ENCODE measurements around the gene MPND.

Gene MPND

DNA sequence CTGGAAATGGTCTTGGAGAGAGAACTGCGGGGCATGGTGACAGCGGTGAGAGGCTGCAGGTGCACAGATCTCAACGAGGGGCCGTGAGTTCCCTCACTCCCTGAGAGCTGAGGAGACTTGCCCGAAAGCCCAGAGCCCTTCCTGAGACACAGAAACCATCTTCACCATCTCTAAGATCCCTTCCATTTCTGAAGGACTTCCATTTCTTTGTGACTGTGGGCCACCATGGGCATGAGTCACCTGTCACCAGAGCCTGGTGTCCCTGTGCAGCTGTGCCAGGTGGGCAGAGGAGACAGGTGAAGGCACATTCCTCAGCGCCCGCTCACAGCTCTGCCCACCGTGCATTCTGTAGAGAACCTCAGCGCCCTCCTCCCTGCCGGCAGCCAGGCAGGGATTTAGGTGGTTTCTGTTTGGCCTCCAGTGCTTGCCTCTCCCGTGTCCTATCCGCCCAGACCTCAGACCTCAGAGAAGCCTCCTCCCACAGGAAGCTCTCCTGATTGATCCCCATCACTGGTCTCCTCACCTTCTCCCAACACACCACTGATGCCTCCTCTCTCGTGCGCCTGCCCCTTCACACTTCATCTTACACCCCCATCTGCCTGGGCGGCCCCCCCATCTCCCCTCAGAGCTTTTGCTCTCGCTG lies 32.8 kb downstream of the MPND start:
- Histone ChIP-seq H3K27ac (no peak overlapping the region), H3K36me3 (ENCODE audit: insufficient read depth) (no peaks in the 10 kb centered on the region), H3K4me2 (no peak overlapping the region), H3K4me3 (IDR thresholded peaks at IDR 0.05; ENCODE audit: insufficient read depth, low read depth, low read length) (no peak overlapping the region), H3K4me1 (ENCODE audit: low read depth, poor library complexity, severe bottlenecking) (peaks cover 12% of the 10 kb centered on the region), H4K20me1 (ENCODE audit: insufficient read depth) (no peaks in the 10 kb centered on the region), H3K79me2 (ENCODE audit: insufficient read depth, low read depth) (no peaks in the 10 kb centered on the region; the same call in 1 of the 2 replicates), H3K27me3 (ENCODE audit: insufficient read depth, low read depth) (no peaks in the 10 kb centered on the region), H2AFZ (ENCODE audit: low read depth) (no peak overlapping the region), H3K9ac (no peak overlapping the region)
- no peak for TF ChIP-seq CTCF (conservative IDR thresholded peaks at IDR 0.05; ENCODE audit: low read depth, low read length)

- no peaks in the 10 kb centered on the region; the same call in 1 of the 2 replicates for H3K79me2 ChIP-seq (ENCODE audit: insufficient read depth, low read depth)
- no peak overlapping the region for H3K4me2 ChIP-seq
- H3K4me3 ChIP-seq (IDR thresholded peaks at IDR 0.05; ENCODE audit: insufficient read depth, low read depth, low read length): no peak overlapping the region
- no peaks in the 10 kb centered on the region for H3K36me3 ChIP-seq (ENCODE audit: insufficient read depth)
- H3K4me1 ChIP-seq (ENCODE audit: low read depth, poor library complexity, severe bottlenecking): peaks cover 7% of the 10 kb centered on the region
- no peak overlapping the region for H3K9ac ChIP-seq
- H4K20me1 ChIP-seq (ENCODE audit: insufficient read depth): no peaks in the 10 kb centered on the region
- no peak overlapping the region for H3K27ac ChIP-seq
- H3K27me3 ChIP-seq (ENCODE audit: insufficient read depth, low read depth): no peaks in the 10 kb centered on the region
- H2AFZ ChIP-seq (ENCODE audit: low read depth): no peak overlapping the region
- no peak for TF ChIP-seq CTCF (conservative IDR thresholded peaks at IDR 0.05; ENCODE audit: low read depth, low read length)
Observed at GRCh38 chr19:4376671-4376990, 33.3 kb downstream of the MPND start.

GRCh38 chr19:4376991-4377781 lies 33.8 kb downstream of the MPND start:
- Histone ChIP-seq H3K27ac (no peak overlapping the region), H3K27me3 (ENCODE audit: insufficient read depth, low read depth) (no peaks in the 10 kb centered on the region), H2AFZ (ENCODE audit: low read depth) (no peak overlapping the region), H3K4me2 (no peak overlapping the region), H3K4me1 (ENCODE audit: low read depth, poor library complexity, severe bottlenecking) (peaks cover 2% of the 10 kb centered on the region), H3K79me2 (ENCODE audit: insufficient read depth, low read depth) (no peaks in the 10 kb centered on the region; the same call in 1 of the 2 replicates), H4K20me1 (ENCODE audit: insufficient read depth) (no peaks in the 10 kb centered on the region), H3K4me3 (IDR thresholded peaks at IDR 0.05; ENCODE audit: insufficient read depth, low read depth, low read length) (no peak overlapping the region), H3K36me3 (ENCODE audit: insufficient read depth) (no peaks in the 10 kb centered on the region), H3K9ac (no peak overlapping the region)
- no peak for TF ChIP-seq CTCF (conservative IDR thresholded peaks at IDR 0.05; ENCODE audit: low read depth, low read length)

GRCh38 chr19:4378886-4379285 lies 35.5 kb downstream of the MPND start:
- Histone ChIP-seq H4K20me1 (ENCODE audit: insufficient read depth) (no peaks in the 10 kb centered on the region), H3K4me2 (no peak overlapping the region), H3K4me1 (ENCODE audit: low read depth, poor library complexity, severe bottlenecking) (no peaks in the 10 kb centered on the region), H3K9ac (no peak overlapping the region), H3K79me2 (ENCODE audit: insufficient read depth, low read depth) (no peaks in the 10 kb centered on the region), H2AFZ (ENCODE audit: low read depth) (no peak overlapping the region), H3K27ac (no peak overlapping the region), H3K4me3 (IDR thresholded peaks at IDR 0.05; ENCODE audit: insufficient read depth, low read depth, low read length) (no peak overlapping the region), H3K36me3 (ENCODE audit: insufficient read depth) (no peaks in the 10 kb centered on the region), H3K27me3 (ENCODE audit: insufficient read depth, low read depth) (no peaks in the 10 kb centered on the region)
- no peak for TF ChIP-seq CTCF (conservative IDR thresholded peaks at IDR 0.05; ENCODE audit: low read depth, low read length)

Measured in KMS-11 (cell line).